Measurements from ENCODE around the gene SESTD1.
"Not testable (repeated sequence)": the region's sequence is repeated elsewhere in the genome, so short reads cannot be mapped to it uniquely, and the experiment has no call there.

SESTD1 gene

DNA sequence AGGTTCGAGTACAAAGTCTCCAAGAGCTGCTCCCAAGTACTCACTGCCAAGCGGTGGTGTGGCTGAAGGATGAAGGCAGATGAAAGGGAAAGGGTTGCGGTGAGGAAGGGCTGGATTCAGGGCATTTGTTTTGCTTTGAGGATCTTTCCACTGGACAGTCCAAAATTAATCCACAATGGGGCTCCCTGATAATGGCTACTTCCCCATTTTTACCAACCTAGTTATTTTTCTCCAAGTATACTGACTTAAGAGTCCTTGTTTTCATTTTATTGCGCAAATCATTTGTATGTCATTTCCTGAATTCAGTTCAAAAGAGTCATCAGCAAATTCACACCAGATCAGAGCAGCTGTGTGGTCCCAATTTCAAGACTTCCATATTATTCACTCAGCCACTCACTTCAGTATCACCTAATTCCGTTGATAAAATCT is 464 bp upstream of the SESTD1 start:
- no peak for DNase-seq

DNA sequence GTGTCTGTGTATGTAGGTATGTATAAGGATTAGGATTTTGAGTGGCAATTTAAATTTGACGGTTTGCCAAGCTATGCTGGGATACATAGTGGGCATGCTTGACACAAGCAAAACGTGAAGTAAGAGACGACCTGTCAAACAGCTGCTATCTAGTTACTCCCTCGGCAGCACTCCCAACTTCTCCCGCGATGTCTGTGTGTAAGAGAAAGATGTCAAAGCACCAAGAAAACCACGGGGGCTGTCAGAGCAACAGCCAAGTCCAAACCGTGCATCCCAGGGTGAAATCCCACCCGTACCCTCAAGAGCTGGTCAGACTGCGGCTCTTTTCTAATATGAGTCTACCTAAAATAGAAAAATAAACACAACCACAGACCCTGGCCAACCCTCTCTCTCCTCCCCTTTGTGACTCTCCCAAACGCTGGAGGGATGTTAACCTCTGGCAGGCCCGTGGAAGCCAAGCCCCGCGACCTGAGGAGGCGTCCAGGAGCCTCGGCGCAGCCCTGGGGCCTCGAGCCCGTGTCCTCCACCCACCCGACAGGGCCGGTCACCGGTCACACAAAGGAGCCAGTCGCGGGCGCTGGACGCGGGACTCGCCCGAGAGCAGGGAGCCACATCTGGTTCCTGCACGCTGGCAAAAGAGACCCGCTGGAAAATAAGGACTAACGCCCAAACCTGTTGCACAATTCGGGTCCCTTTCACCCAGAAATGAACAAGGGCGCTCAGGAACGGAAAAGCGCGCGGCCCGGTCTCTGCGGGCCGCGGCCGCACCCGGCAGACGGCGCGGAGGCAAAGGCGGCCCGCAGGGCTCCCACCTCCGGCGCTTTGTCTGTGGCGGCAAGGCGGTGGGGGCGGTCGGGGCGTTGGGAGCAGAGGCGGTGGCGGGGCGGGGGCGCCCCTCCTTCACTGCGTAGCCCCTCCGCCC is 925 bp downstream of the SESTD1 start:
- DNase-seq: peak; percentile 89

DNA sequence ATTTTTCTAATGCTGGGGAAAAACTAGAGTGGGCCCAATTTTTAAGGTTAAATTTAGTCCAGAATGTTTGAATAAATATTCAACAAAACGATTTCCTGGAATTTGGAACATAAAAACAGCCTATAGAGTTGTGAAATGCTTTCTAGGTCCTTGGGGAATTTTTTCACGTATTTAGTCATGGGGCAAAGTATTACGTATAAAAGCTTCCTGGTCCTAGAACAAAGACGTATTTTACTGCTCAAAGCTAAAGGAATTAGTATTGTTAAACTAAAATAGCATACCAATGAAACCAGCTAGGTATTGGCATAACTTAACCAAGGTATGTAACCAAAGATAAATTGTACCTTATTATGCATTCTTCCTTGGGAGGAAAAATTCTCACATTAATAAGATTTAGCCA is 1.6 kb downstream of the SESTD1 start:
- peak; percentile 61 for DNase-seq

DNA sequence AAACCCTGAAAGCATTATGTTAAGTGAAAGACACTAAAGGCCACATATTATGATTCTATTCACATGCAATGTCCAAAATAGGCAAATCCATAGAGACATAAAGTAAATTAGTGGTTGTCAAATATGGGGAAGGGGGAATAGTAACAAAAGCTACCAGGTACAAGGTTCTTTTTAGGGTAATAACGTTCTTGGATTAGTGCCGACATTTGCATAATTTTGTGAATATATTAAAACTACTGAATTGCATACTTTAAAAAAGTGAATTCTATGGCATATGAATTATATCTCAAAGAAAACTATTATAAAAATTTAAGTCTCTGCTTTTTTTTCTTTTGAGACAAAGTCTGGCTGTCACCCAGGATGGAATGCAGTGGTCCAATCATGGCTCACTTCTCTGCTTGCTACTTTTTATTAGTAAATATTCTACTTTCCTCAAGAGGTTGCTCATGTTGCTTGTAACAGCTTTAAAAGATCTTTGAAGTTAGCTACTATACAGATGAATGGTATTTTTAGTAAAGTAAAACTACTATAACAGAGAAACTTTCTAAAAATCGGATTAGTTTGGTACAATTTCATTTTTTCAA is 2.5 kb downstream of the SESTD1 start:
- no peak for DNase-seq

GRCh38 chr2:179261151-179261825 is 3.3 kb downstream of the SESTD1 start:
- DNase-seq: no peak

- DNase-seq: no peak
Observed at GRCh38 chr2:179260224-179260623, 4.4 kb downstream of the SESTD1 start.

DNA sequence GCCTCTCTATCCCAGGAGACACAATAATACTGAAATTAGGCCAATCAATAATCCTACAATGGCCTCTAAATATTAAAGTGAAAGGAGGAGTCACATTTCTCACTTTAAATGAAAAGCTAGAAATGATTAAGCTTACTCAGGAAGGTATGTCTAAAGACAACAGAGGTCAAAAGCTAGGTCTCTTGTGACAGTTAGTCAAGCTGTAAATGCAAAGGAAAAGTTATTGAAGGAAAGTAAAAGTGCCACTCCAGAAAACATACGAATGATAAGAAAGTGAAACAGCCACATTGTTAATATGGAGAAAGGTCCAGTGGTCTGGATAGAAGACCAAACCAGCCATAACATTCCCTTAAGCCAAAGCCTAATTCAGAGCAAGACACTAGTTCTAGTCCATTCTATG is 9.5 kb downstream of the SESTD1 start:
- no peak for DNase-seq

DNA sequence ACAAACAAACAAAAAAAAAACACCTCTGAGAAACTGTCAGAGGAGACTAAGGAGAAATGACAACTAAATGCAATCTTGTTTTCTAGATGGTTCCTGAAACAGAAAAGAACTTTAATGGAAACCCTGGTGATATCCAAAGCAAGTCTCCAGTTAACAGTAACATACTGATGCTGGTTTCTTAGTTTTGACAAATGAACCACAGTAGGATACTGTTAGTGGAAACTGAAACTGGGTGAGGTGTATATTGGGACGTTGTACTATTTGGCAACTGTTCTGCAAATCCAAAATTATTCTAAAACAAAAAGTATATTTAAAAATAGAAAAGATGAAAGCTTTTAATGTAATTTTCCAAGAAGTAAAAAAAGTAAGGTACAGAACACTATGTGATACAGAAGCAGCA is 11.4 kb downstream of the SESTD1 start:
- no peak for DNase-seq

DNA sequence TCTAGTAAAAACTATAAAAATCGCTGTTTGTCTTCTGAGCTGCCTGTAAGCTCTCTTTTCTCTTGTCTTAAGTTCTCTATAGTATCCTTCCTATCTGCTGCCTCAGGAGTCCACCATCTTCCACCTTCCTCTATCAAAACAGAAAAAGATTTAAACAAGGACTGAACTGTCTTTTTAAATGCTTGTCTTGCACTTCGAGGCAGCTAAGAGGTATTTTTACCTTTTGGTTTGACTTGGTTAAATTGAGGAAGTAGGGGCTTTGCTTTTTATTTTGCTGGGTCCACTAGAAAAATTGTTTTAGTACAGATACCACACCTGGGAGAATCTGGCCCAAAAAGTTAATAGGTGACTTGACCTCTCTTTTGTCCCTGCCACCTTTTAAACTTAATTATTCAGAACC is 12.2 kb downstream of the SESTD1 start:
- no peak for DNase-seq

GRCh38 chr2:179251870-179252269 is 12.8 kb downstream of the SESTD1 start:
- no peak for DNase-seq

DNA sequence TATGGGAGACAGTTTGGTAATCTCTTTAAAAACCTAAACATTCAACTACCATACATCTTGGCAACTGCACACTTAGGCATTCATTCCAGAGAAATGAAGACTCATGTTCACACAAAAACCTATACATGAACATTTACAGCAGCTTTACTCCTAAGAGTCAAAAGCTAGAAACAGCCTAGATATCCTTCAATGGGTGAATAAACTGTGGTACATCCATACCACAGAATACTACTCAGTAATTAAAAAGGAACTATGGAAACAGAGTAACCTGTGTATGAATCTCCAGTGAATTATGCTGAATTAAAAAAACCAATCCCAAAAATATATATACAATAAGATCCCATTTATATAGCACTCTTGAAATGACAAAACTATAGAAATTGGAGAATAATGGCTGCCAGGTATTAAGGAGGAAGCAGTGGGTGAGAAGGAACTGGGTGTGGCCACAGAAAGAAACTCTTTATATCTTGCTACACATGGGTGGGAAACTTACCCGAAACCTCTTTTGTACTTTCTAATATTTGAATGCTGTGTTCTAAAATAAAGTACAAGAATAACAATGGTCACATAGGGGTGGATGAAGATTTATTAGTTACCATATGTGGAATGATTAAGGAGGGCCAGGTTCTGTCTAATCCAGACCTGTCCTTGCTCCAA is 13.7 kb downstream of the SESTD1 start:
- DNase-seq: no peak

- DNase-seq: no peak
Observed at GRCh38 chr2:179250095-179250494, 14.5 kb downstream of the SESTD1 start.

GRCh38 chr2:179248024-179248348 is 16.6 kb downstream of the SESTD1 start:
- DNase-seq: no peak

DNA sequence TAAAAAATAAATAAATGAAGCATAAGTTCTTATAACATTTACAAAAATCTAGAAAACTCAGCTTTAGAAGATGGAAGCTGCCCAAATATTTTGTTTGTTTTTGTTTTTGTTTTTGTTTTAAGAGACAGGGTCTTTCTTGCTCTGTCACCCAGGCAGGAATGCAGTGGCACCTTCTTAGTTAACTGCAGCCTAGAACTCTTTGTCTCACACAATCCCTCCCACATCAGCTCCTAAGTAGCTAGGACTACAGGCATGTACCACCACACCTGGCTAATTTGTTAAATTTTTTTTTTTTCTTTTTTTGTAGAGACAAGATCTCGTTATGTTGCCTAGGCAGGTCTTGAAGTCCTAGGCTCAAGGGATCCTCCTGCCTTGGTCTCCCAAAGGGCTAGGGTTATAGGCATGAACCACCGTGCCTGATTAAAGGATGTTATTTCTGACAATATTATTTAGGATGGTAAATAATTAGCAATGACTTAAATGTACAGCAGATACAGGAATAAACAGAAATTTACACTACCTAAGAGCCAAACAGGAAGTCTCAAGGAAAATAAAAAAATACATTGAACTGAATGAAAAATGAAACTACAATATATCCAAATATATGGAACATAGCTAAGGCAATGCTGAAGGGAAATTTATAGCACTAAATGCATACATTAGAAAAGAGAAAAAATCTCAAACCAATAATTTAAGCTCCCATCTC is 17.2 kb downstream of the SESTD1 start:
- no peak for DNase-seq

- not testable (repeated sequence) for DNase-seq
Observed at GRCh38 chr2:179245843-179246242, 18.8 kb downstream of the SESTD1 start.

DNA sequence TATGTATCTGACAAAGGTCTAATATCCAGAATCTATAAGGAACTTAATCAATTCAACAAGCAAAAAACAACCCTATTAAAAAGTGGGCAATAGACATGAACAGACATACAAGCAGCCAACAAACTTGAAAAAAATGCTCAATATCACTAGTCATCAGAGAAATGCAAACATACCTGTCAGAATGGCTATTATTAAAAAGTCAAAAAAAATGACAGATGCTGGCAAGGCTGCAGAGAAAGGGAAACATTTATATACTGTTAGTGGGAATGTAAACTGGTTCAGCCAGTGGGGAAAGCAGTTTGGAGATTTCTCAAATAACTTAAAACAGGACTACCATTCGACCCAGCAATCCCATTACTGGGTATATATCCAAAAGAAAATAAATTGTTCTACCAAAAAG is 21.6 kb downstream of the SESTD1 start:
- DNase-seq: no peak

DNA sequence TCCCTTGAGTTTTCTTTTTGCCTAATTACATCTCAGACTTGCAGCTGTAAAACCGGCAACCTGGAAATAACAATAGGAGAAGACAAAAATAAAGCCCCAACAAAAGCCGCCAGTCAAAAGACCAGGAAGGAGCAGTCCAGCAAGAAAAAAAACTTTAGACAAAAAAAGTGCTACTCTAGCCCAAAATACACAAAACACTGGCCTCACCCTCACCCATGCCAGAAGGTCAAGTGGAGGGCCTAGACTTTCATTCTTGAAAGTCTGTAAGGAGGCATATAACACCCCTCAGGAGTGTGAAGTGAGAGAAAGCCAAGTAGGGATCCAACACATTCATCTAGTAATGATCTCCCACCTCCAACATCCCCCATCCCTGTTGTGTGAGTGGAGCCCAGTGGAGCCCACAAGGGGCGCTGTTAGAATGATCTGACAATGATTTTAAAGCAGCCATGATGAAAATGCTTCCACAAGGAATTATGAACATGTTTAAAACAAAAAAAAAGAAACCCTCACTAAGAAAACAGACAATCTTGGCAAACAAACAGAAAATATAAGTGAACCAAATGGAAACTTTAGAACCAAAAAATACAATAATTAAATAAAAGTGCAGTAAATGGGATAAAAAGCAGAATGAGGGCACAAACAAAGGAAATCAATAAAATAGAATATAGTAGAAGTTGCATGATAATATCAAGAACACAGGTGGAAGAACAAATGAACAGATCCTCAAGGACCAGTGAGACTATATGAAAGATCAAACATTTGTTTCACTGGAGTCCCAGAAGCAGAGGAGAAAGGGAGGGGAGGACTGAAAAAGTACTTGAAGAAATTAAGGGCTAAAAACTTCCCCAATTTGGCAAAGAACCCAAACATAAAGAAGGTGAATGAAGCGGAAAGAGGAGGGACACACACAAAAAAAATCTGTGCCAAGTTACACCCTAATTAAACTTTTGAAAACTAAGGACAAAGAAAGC is 23.9 kb downstream of the SESTD1 start:
- DNase-seq: no peak

- DNase-seq: no peak
Observed at GRCh38 chr2:179239838-179240237, 24.8 kb downstream of the SESTD1 start.

- no peak for DNase-seq
Observed at GRCh38 chr2:179239195-179239594, 25.4 kb downstream of the SESTD1 start.

DNA sequence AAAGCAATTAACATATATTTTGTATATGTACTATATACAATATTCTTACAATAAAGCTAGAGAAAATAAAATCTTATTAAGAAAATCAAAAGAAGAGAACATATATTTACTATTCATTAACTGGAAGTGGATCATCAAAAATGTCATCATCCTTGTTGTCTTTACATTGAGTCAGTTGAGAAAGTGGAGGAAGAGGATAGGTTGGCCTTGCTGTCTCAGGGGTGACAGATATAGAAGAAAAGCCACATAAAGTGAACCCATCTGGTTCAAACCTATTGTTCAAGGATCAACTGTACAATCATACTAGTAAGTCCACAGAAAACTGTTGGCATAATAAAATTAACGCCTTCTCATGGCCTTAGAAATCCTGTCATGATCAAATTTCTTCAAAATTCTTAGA is 26.6 kb downstream of the SESTD1 start:
- no peak for DNase-seq

DNA sequence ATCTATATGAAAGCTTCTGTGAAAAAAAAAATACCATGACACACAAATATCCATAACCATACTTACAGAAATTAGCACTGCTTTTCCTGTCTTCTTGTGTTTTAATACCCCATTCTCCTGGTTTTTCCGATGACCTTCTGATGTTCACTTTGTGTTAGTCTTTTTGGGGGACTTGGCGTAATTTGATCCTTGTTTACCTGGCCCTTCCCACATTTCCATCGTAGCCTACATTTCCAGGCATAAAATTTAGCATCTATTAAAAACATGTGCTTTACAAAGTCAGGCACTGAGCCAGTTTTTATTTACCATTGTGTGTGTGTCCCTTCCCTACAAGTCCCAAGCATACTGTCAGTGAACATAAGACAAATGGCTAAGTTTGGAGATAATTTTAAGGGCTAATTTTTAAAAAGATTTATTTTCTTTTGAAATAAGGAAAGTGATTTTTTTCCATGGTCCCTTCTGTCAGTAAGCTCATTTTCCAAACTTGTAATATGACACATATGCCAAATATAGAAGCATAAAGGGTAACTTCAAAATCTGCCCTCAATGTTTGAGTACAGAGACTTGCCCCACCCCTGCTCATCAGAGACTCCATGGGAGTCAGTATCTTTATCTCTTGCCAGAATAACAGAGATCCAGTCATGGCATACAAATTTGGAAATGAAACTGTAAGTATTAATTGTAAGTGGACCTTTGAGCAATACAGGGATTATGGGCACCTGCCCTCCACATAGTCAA is 27.3 kb downstream of the SESTD1 start:
- peak; percentile 30 for DNase-seq
